ENCODE results near the gene SYNE3.

The SYNE3 gene

GRCh38 chr14:95481391-95482022 is 34.9 kb downstream of the SYNE3 start:
- H3K9me3 ChIP-seq (ENCODE audit: control insufficient read depth, low read length) = no peaks in the 10 kb centered on the region
- H3K9ac ChIP-seq = no peak overlapping the region
- H3K4me2 ChIP-seq (ENCODE audit: low read length) = no peak overlapping the region
- TF ChIP-seq CTCF (IDR thresholded peaks at IDR 0.05) = no peak
- no peaks in the 10 kb centered on the region for H3K79me2 ChIP-seq
- H3K36me3 ChIP-seq (ENCODE audit: control insufficient read depth, insufficient read depth, low read length) = no peaks in the 10 kb centered on the region
- no peaks in the 10 kb centered on the region for H3K27me3 ChIP-seq (ENCODE audit: control insufficient read depth, insufficient read depth, low read length)
- no peak overlapping the region for H3K27ac ChIP-seq
- H3K4me3 ChIP-seq (ENCODE audit: low read depth, low read length) = no peak overlapping the region
- H3K4me1 ChIP-seq = no peaks in the 10 kb centered on the region
- H2AFZ ChIP-seq = no peak overlapping the region

- no peaks in the 10 kb centered on the region for H3K4me1 ChIP-seq
- no peak overlapping the region for H3K4me2 ChIP-seq (ENCODE audit: low read length)
- no peak overlapping the region for H3K9ac ChIP-seq
- H3K9me3 ChIP-seq (ENCODE audit: control insufficient read depth, low read length) = no peaks in the 10 kb centered on the region
- no peak overlapping the region for H2AFZ ChIP-seq
- TF ChIP-seq CTCF (IDR thresholded peaks at IDR 0.05) = no peak
- no peaks in the 10 kb centered on the region for H3K36me3 ChIP-seq (ENCODE audit: control insufficient read depth, insufficient read depth, low read length)
- H3K27ac ChIP-seq = no peak overlapping the region
- no peaks in the 10 kb centered on the region for H3K79me2 ChIP-seq
- H3K27me3 ChIP-seq (ENCODE audit: control insufficient read depth, insufficient read depth, low read length) = no peaks in the 10 kb centered on the region
- H3K4me3 ChIP-seq (ENCODE audit: low read depth, low read length) = no peak overlapping the region
Observed at GRCh38 chr14:95480887-95481226, 35.6 kb downstream of the SYNE3 start.

- H3K27ac ChIP-seq = no peak overlapping the region
- no peaks in the 10 kb centered on the region for H3K9me3 ChIP-seq (ENCODE audit: control insufficient read depth, low read length)
- no peak overlapping the region for H3K9ac ChIP-seq
- H2AFZ ChIP-seq = no peak overlapping the region
- no peak overlapping the region for H3K4me2 ChIP-seq (ENCODE audit: low read length)
- H3K4me3 ChIP-seq (ENCODE audit: low read depth, low read length) = no peak overlapping the region
- H3K27me3 ChIP-seq (ENCODE audit: control insufficient read depth, insufficient read depth, low read length) = no peaks in the 10 kb centered on the region
- no peaks in the 10 kb centered on the region for H3K79me2 ChIP-seq
- no peaks in the 10 kb centered on the region for H3K4me1 ChIP-seq
- TF ChIP-seq CTCF (IDR thresholded peaks at IDR 0.05) = no peak
- H3K36me3 ChIP-seq (ENCODE audit: control insufficient read depth, insufficient read depth, low read length) = no peaks in the 10 kb centered on the region
Observed at GRCh38 chr14:95480109-95480886, 36.2 kb downstream of the SYNE3 start.

- no peaks in the 10 kb centered on the region for H3K4me1 ChIP-seq
Observed at GRCh38 chr14:95479494-95479893, 37.0 kb downstream of the SYNE3 start.

More at GRCh38 chr14:95479494-95479893, 37.0 kb downstream of the SYNE3 start:
- Histone ChIP-seq H3K27me3 (ENCODE audit: control insufficient read depth, insufficient read depth, low read length) (no peaks in the 10 kb centered on the region), H3K4me2 (ENCODE audit: low read length) (no peak overlapping the region), H3K4me3 (ENCODE audit: low read depth, low read length) (no peak overlapping the region), H3K9me3 (ENCODE audit: control insufficient read depth, low read length) (no peaks in the 10 kb centered on the region), H2AFZ (no peak overlapping the region), H3K9ac (no peak overlapping the region), H3K36me3 (ENCODE audit: control insufficient read depth, insufficient read depth, low read length) (no peaks in the 10 kb centered on the region), H3K79me2 (no peaks in the 10 kb centered on the region), H3K27ac (no peak overlapping the region)
- TF ChIP-seq CTCF (IDR thresholded peaks at IDR 0.05) = no peak

Data from parathyroid adenoma (tissue), 2 donors.